ENCODE data around the gene ARHGAP18. TPM values are rescaled to one million over a fixed set of nuclear protein-coding genes. Genes with fewer than 3 reads are reported as not detected.

The ARHGAP18 gene
- total and polyA plus RNA-seq, 7 donors: 1.6 to 6.8 (median 5.5) TPM

DNA sequence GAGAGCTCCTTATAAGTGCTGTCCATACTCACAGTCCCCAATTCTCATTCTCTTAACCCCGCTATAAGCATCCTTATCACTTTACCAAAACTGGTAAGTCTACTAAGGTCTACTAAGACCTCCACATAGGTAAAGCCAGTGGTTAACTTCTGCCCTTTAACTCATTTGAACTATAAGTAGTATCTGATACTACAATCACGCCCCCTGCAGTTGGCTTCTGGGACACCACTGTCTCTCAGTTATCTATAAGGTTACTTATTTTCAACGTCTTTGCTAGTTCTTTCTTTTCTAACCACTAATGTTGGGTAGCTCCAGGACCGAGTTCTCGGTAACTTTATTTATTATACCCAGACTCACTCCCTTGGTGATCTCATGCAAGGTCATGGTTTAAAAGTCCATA, 142.6 kb downstream of the ARHGAP18 start:
- intact Hi-C loops (cut with DNase I): no loop called here
- 84 to 91% (median 85%) methylated on average over 5 of the region's 5 CpGs for WGBS, 3 donors

DNA sequence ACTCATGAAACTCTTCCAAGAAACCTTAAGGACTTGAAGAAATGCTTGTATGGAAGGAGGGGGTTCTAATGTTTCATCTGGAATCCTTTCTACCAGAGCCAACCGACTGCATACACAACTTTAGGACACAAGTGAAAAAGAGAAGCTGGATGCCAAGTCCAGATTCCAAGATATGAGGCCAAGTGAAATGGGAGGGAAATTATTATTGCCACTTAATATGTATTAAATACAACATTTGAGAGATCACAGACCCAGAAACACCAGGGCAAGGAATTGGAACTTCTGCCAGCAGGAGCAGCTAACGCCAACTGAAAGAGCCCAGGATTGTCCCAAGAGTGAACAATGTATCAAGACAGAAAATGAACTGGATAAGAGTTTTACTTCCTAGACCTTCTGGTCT, 144.2 kb downstream of the ARHGAP18 start:
- Histone ChIP-seq H3K4me1 (no peaks in the 10 kb centered on the region), H3K4me3 (no peak overlapping the region), H3K9me3 (no peaks in the 10 kb centered on the region), H3K27ac (no peak overlapping the region), H3K36me3 (ENCODE audit: insufficient read depth in 1 of 2, low read depth in 1 of 2) (no peaks in the 10 kb centered on the region), H3K27me3 (ENCODE audit: insufficient read depth in 3 of 3, low read length in 2 of 3) (no peaks in the 10 kb centered on the region)
- intact Hi-C loops (cut with DNase I): no loop called here
- TF ChIP-seq, protein P1, sequence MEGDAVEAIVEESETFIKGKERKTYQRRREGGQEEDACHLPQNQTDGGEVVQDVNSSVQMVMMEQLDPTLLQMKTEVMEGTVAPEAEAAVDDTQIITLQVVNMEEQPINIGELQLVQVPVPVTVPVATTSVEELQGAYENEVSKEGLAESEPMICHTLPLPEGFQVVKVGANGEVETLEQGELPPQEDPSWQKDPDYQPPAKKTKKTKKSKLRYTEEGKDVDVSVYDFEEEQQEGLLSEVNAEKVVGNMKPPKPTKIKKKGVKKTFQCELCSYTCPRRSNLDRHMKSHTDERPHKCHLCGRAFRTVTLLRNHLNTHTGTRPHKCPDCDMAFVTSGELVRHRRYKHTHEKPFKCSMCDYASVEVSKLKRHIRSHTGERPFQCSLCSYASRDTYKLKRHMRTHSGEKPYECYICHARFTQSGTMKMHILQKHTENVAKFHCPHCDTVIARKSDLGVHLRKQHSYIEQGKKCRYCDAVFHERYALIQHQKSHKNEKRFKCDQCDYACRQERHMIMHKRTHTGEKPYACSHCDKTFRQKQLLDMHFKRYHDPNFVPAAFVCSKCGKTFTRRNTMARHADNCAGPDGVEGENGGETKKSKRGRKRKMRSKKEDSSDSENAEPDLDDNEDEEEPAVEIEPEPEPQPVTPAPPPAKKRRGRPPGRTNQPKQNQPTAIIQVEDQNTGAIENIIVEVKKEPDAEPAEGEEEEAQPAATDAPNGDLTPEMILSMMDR (IDR thresholded peaks at IDR 0.05): no peak
- DNase-seq (no peak), ATAC-seq (no peak)
- 30 to 57% (median 37%) methylated on average over 2 of the region's 2 CpGs for WGBS, 3 donors

More for the DNA sequence above, 142.6 kb downstream of the ARHGAP18 start:
- Histone ChIP-seq H3K36me3 (ENCODE audit: insufficient read depth in 1 of 2, low read depth in 1 of 2) (no peaks in the 10 kb centered on the region), H3K9me3 (no peaks in the 10 kb centered on the region), H3K4me1 (no peaks in the 10 kb centered on the region), H3K4me3 (no peak overlapping the region), H3K27me3 (ENCODE audit: insufficient read depth in 3 of 3, low read length in 2 of 3) (no peaks in the 10 kb centered on the region), H3K27ac (no peak overlapping the region)
- ATAC-seq: peak in 1 of 4 donors; percentile 47
- no peak for DNase-seq
- TF ChIP-seq, protein P1 (IDR thresholded peaks at IDR 0.05): no peak

DNA sequence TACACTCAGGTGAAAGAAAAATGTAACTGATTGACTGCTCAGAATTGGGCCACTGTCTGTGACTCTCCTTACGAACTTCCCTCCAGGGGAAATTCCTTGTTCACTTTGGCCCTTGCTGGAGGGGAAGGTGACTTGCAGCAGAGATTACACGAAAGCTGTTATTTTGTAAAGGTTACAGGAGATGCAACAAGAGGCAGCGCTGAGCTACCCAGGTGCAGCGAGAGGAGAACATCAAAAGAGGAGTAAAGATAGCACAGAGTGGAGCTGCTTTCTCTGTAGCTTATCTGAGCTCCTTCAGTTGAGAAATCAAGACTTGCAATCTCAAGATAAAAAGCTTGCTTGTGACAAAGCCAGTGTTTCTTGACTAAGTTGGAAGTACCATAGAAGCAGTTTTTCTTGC, 144.6 kb downstream of the ARHGAP18 start:
- 81 to 94% (median 90%) methylated on average over 4 of the region's 4 CpGs for WGBS, 3 donors
- intact Hi-C loops (cut with DNase I): no loop called here
- H3K4me3 ChIP-seq: no peak overlapping the region
- TF ChIP-seq, protein P1 (IDR thresholded peaks at IDR 0.05): no peak
- H3K36me3 ChIP-seq (ENCODE audit: insufficient read depth in 1 of 2, low read depth in 1 of 2): no peaks in the 10 kb centered on the region
- no peaks in the 10 kb centered on the region for H3K4me1 ChIP-seq
- no peaks in the 10 kb centered on the region for H3K27me3 ChIP-seq (ENCODE audit: insufficient read depth in 3 of 3, low read length in 2 of 3)
- no peaks in the 10 kb centered on the region for H3K9me3 ChIP-seq
- H3K27ac ChIP-seq: no peak overlapping the region
- DNase-seq (no peak), ATAC-seq (no peak)

DNA sequence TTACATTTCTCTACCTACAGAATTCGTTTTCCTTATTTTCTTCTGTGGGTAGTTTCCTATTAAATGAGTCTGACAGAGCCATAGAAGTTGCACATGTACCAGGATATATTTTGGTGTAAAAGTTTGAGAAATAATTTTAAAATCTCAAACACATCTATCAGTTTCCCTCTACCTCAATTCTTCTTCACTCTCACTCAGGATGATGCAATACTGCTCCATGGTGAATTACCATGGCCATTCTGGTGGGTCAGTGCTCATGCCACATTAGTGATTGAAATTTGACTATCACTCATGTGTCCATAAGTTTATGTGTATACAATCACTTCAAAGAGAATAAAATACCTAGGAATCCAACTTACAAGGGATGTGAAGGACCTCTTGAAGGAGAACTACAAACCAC, 151.7 kb downstream of the ARHGAP18 start:
- no peak overlapping the region for H3K4me3 ChIP-seq
- ATAC-seq: no peak
- peaks cover 0 to 21% of the 10 kb centered on the region in 2 donors for H3K36me3 ChIP-seq (ENCODE audit: insufficient read depth in 1 of 2, low read depth in 1 of 2)
- no peaks in the 10 kb centered on the region for H3K9me3 ChIP-seq
- no peaks in the 10 kb centered on the region for H3K27me3 ChIP-seq (ENCODE audit: insufficient read depth in 3 of 3, low read length in 2 of 3)
- WGBS, 3 donors: 95 to 97% (median 95%) methylated on average over 1 of the region's 1 CpG
- intact Hi-C loops (cut with DNase I): no loop called here
- no peaks in the 10 kb centered on the region for H3K4me1 ChIP-seq
- H3K27ac ChIP-seq: no peak overlapping the region
- TF ChIP-seq, protein P1 (IDR thresholded peaks at IDR 0.05): no peak
- no peak for DNase-seq

DNA sequence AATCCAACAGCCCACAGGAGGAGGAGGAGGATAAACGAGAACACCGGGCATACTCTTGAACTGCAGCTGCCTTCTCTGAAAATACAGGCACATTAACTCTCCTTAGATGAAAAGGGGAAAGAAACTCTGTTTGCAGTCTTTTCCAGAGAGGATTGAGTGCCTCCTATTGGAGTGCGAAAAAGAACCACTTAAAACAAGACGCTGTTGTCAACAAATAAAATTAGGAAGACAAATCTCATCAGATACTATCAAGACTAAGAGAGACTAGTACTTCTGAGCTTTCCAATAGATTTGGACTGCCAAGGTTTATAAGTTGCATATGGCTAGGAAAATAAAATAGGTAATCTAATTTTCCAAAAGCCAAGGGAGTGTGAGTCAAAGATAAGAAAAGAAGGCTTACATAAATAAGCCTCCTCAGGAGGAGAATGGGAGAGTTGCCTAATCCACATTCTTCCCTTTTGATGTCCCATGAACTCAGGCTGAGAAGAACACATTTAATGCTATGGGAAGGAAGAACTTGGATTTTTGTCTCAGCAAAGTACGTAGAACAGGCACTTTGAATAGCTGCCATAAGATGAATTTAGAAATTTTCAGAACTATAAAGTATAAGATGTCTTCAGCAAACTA, 154.7 kb downstream of the ARHGAP18 start:
- H3K9me3 ChIP-seq: no peaks in the 10 kb centered on the region
- no peak for DNase-seq
- no peak overlapping the region for H3K27ac ChIP-seq
- intact Hi-C loops (cut with DNase I): no loop called here
- H3K27me3 ChIP-seq (ENCODE audit: insufficient read depth in 3 of 3, low read length in 2 of 3): no peaks in the 10 kb centered on the region
- TF ChIP-seq, protein P1 (IDR thresholded peaks at IDR 0.05): no peak
- H3K4me1 ChIP-seq: no peaks in the 10 kb centered on the region
- H3K36me3 ChIP-seq (ENCODE audit: insufficient read depth in 1 of 2, low read depth in 1 of 2): peaks cover 0 to 21% of the 10 kb centered on the region in 2 donors
- 80 to 91% (median 85%) methylated on average over 5 of the region's 5 CpGs for WGBS, 3 donors
- no peak overlapping the region for H3K4me3 ChIP-seq
- ATAC-seq: no peak

All from psoas muscle (tissue), 8 donors.